GM19023 (cell line): ENCODE measurements around the gene ATIC.

ENCODE experiments used
- ATAC-seq: cut with Tn5 transposase; IDR thresholded peaks from one replicate; pipeline ENCODE4 v1.9.1; 2021; ENCODE audit warnings: mild to moderate bottlenecking, moderate library complexity; ENCODE audit not compliant: unreplicated experiment

Gene ATIC

GRCh38 chr2:215374642-215375466 is 63.0 kb downstream of the ATIC start:
- ATAC-seq = no peak

DNA sequence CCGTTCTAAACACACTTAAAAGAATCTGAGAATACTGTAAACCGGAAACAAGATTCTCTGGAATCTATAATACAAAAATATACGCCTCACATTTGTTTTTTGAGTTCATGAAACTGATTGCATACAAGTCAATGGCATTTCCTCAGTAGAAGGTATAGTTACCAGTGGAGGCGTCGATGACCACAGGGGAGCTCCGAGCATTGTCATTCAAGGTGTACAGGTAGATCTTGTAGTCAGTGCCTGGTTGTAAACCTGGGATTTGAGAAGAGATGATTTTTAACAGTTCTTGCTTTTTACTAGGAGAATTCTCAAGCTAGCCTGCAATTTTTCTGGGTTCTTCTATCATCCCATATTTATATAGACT is 63.6 kb downstream of the ATIC start:
- no peak for ATAC-seq

- no peak for ATAC-seq
Measured at GRCh38 chr2:215376103-215376780, 64.4 kb downstream of the ATIC start.

- no peak for ATAC-seq
Measured at GRCh38 chr2:215377283-215377682, 65.4 kb downstream of the ATIC start.

GRCh38 chr2:215378045-215378444 is 66.2 kb downstream of the ATIC start:
- ATAC-seq = no peak

DNA sequence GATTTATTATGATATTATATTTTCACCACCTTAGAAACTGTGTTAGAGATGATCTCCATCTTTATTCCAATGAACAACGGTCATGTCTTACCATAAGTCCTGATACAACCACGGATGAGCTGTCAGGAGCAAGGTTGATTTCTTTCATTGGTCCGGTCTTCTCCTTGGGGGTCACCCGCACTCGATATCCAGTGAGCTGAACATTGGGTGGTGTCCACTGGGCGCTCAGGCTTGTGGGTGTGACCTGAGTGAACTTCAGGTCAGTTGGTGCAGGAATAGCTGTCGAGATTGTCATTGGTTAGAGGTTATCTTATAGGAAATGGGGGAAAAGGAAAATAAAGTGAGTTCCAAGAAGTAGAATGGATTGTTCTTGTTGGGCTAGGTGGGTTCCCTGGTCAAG is 67.2 kb downstream of the ATIC start:
- no peak for ATAC-seq

- ATAC-seq = no peak
Measured at GRCh38 chr2:215379948-215380347, 68.1 kb downstream of the ATIC start.

DNA sequence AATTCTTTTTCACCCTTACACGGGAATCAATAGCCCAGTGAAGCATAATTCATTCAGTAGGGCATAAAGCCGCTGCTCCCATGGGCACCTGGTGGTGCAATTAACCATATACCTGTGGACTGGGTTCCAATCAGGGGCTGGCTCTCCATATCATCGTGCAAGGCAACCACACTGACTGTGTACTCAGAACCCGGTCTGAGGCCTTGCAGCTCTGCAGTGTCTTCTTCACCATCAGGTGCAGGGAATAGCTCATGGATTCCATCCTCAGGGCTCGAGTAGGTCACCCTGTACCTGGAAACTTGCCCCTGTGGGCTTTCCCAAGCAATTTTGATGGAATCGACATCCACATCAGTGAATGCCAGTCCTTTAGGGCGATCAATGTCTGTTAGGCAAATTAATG is 68.8 kb downstream of the ATIC start:
- no peak for ATAC-seq

DNA sequence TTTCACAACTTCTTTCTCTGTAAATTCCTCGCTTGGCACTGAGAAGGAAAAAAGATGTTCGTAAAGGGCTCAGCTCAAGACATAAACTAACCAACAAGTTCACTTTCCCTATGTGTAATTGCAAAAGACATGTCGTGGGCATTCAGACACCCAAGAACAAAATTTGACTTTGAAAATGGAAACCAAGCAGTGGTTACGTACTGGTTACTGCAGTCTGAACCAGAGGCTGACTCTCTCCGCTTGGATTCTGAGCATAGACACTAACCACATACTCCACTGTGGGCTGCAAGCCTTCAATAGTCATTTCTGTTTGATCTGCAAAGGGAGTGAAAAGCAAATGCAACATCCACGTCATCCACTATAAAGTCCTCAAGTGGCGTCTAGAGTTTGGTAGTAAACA is 70.2 kb downstream of the ATIC start:
- no peak for ATAC-seq

GRCh38 chr2:215382480-215382879 is 70.6 kb downstream of the ATIC start:
- ATAC-seq = no peak

DNA sequence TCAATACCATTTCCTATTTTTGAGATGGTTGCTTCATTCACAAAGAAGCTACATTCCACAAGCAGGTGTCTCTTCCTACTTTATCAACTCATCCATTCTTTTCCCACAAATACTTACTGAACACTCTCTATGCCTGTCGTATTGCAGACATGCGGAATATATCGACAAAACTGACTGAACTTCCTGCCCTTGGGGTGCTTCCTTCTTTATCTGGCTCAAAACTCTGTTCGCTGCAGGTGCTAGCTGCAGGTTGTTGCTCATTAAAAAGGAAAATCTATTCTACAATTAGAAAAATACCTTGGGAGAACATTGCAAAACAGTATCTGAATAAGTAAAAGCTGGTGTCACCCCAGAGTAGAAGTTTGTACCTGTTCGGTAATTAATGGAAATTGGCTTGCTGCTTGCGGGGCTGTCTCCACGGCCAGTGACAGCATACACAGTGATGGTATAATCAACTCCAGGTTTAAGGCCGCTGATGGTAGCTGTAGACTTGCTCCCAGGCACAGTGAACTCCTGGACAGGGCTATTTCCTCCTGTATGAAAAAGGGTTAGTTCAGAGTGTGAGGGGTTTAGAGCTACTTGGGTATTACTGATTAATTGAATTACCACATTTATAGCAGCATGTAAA is 71.9 kb downstream of the ATIC start:
- no peak for ATAC-seq

DNA sequence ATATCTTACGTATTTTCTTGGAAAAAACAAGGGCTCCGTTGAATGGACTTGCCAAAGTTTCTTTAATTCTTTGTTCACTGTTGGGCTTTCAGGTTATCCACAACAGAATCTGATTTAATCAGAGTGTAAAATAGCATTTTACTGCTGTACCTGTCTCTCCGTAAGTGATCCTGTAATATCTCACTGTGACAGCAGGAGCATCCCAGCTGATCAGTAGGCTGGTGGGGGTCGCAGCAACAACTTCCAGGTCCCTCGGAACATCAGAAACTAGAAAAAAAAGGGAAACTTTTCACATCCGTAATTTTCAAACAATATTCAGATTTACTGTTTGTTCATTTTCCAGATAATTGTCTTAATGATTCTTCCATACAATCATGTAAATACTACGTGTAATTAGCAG is 72.9 kb downstream of the ATIC start:
- no peak for ATAC-seq

DNA sequence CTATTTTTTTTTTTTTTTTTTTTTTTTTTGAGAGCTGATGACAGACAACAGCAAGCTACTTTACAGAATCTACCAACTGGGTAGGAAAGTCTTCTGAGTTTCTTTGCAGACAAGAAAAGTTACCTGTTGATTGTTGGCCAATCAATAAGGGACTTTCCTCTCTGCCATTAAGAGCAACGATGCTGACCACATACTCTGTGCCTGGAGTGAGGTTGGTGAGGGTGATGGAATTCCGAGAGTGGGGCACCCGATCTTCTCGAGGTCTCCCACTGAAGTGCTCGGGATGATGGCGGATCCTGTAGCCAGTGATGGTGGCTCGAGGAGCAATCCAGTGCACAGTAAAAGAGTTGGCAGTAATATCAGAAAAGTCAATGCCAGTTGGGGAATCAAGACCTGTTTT is 74.7 kb downstream of the ATIC start:
- no peak for ATAC-seq

DNA sequence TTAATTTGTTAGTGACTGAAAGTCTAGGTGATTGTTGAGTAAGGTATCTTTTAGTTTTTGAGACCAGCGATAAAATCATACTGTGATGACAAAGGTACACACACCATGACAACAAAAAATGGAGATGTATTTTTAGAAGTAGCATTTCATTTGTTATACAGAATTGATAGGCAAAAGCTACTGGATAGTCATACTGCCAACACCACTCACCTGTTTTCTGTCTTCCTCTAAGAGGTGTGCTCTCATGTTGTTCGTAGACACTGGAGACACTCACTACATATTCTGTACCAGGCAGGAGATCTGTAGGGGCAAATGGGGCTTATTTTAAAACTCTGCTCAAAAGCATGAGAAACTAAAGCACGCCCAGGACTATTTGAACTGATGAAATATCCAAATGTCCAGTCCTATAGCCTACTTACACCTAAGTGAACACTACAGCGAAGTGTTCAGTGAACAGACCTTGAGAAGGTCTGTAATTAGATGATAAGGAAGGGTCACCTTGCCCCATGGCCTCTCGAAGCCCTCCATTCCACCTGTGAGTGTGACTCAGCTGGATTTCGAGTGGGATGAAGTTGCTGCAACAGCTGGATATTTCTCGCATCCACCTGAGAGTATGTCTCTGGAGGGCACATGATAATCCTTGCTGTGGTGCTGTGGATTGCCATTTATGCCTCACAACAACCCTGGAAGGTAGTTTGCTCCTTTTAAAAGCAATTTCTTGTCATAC is 76.3 kb downstream of the ATIC start:
- ATAC-seq = no peak

DNA sequence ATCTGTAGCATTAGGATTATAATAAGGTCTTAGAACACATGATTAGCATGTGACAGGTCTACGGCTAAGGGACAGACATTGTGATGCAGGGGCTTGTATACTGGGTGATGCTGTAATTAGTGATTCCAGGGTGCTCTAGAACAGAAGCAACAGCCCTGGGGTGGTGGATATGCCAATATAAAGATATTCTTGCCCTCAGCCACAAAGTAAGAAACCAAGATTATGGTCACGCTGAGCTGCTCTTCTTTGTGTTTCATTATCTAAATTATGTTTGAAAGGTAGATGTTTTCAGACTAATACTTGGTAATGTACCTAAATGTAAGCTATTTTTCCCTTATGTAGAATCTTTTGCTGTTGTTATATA is 78.7 kb downstream of the ATIC start:
- ATAC-seq = no peak

GRCh38 chr2:215391531-215391930 is 79.7 kb downstream of the ATIC start:
- ATAC-seq = no peak

DNA sequence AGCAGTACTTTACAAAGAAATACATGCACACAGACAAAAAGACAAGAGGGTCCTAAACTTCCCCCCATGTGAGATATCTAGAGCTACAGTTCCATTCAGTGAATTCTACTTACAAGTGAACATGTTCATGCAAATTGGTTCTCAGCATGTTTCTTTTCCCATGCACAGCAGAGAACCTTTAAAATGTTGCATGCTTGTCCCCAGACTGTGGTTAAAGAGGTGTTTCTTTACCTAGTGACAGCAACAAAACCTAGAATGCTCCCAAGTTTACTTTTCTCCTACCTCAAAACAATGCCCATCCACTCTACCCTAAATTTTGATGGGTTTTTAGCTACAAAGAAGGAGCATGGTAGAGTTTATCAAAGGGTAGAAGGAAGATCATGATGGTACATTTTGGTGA is 80.3 kb downstream of the ATIC start:
- ATAC-seq = no peak

DNA sequence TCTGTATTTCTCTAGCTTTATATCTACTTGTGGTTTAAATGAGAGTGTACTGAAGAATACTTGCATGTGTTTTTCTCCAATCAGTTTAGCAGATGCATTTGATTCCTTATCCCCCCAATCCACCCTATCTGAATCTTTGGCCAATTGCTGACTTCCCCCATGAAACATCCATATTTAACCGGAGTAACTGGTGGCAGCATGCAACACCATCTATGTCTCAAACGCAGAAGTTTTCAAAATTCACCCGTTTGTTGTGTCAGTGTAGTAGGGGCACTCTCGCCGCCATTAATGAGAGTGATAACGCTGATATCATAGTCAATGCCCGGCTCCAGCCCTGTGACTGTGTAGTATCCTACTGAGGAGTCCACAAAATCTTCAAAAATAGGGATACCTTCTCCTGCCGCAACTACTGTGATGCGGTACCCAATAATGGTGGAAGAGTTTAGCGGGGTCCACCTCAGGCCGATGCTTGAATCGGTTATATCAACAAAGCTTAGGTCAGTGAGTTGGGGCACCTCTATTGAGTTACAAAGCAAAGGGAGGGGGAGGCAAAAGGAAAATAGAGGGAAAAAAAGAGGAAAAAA is 80.9 kb downstream of the ATIC start:
- ATAC-seq = no peak

GRCh38 chr2:215394102-215394805 is 82.4 kb downstream of the ATIC start:
- ATAC-seq = no peak

DNA sequence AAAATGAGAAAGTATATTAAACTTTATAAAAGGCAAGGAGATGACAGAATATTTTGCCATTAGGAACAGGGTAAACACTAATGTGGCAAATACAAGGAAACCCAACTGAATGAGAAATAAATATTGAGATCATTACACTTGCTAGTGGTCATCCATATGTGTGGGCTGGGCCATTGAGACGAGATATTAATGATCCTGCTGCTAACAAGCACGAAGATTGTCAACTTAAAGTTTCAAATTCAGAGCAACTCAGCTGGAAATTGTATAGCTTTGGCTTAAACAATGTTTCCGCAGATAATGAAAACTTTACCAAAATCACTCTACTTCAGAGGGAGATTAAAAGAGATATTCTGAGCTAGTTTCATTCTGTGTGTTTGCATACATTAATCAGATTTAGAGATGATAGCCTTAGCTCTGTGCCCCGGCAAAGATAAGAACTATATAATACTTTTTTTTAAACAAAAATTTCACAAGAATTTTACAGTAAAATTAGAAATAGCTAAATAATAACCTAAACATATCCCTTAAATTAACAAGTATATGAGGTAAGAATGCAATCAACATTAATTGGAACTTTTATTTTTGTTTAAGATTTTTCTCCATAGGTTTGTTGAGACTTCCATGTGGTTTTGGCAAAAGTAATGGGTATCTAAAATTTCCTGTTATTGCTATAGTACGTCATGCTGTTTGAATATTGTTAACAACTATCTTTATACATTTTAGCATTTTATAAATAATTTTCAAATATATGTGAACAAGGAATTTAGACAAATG is 84.0 kb downstream of the ATIC start:
- no peak for ATAC-seq
